GM21447 (cell line): ENCODE data around the gene CARD11.

ENCODE experiments used
- ATAC-seq: cut with Tn5 transposase; IDR thresholded peaks from one replicate; pipeline ENCODE4 v1.9.1; 2021; ENCODE audit not compliant: unreplicated experiment

CARD11 gene

GRCh38 chr7:2912684-2913439 is 130.8 kb downstream of the CARD11 start:
- ATAC-seq, result no peak

GRCh38 chr7:2911466-2911865 is 132.2 kb downstream of the CARD11 start:
- ATAC-seq, result no peak

GRCh38 chr7:2909471-2910039 is 134.1 kb downstream of the CARD11 start:
- no peak for ATAC-seq

GRCh38 chr7:2909043-2909442 is 134.6 kb downstream of the CARD11 start:
- ATAC-seq, result no peak

- no peak for ATAC-seq
These were observed 135.5 kb downstream of the CARD11 start for GRCh38 chr7:2908103-2908683.

GRCh38 chr7:2906197-2906931 is 137.3 kb downstream of the CARD11 start:
- ATAC-seq, result no peak

GRCh38 chr7:2905500-2905899 is 138.2 kb downstream of the CARD11 start:
- ATAC-seq, result no peak

- no peak for ATAC-seq
These were observed 138.6 kb downstream of the CARD11 start for GRCh38 chr7:2905027-2905426.

- no peak for ATAC-seq
These were observed 139.5 kb downstream of the CARD11 start for GRCh38 chr7:2904202-2904601.

GRCh38 chr7:2903682-2904162 is 139.9 kb downstream of the CARD11 start:
- ATAC-seq, result no peak

- no peak for ATAC-seq
These were observed 146.6 kb downstream of the CARD11 start for GRCh38 chr7:2897023-2897422.

GRCh38 chr7:2896131-2896530 is 147.5 kb downstream of the CARD11 start:
- no peak for ATAC-seq

- peak; percentile 61 for ATAC-seq
These were observed 149.3 kb downstream of the CARD11 start for GRCh38 chr7:2894118-2894940.

GRCh38 chr7:2893411-2893861 is 150.2 kb downstream of the CARD11 start:
- no peak for ATAC-seq

- ATAC-seq, result no peak
These were observed 151.1 kb downstream of the CARD11 start for GRCh38 chr7:2892549-2892948.

- ATAC-seq, result no peak
These were observed 155.9 kb downstream of the CARD11 start for GRCh38 chr7:2887816-2888215.

GRCh38 chr7:2886900-2887299 is 156.8 kb downstream of the CARD11 start:
- ATAC-seq, result no peak

- no peak for ATAC-seq
These were observed 157.3 kb downstream of the CARD11 start for GRCh38 chr7:2886391-2886790.

GRCh38 chr7:2884161-2884560 is 159.5 kb downstream of the CARD11 start:
- no peak for ATAC-seq

- ATAC-seq, result no peak
These were observed 160.6 kb downstream of the CARD11 start for GRCh38 chr7:2883101-2883500.

- no peak for ATAC-seq
These were observed 161.6 kb downstream of the CARD11 start for GRCh38 chr7:2882111-2882510.
